Thoracic aorta endothelial cell (primary cell): ENCODE results near the gene RRM1. TPM values are rescaled to one million over a fixed set of nuclear protein-coding genes. Genes with fewer than 3 reads are reported as not detected.

Source experiments
- total RNA-seq: library from RNA; depleted of rRNA; stranded (reverse); fragments of >200 nt; gene quantifications from 2 replicates; pipeline ENCODE4 v1.2.3, GENCODE V29; 2012

The RRM1 gene
- total RNA-seq = 183 and 200 TPM in 2 replicates

DNA sequence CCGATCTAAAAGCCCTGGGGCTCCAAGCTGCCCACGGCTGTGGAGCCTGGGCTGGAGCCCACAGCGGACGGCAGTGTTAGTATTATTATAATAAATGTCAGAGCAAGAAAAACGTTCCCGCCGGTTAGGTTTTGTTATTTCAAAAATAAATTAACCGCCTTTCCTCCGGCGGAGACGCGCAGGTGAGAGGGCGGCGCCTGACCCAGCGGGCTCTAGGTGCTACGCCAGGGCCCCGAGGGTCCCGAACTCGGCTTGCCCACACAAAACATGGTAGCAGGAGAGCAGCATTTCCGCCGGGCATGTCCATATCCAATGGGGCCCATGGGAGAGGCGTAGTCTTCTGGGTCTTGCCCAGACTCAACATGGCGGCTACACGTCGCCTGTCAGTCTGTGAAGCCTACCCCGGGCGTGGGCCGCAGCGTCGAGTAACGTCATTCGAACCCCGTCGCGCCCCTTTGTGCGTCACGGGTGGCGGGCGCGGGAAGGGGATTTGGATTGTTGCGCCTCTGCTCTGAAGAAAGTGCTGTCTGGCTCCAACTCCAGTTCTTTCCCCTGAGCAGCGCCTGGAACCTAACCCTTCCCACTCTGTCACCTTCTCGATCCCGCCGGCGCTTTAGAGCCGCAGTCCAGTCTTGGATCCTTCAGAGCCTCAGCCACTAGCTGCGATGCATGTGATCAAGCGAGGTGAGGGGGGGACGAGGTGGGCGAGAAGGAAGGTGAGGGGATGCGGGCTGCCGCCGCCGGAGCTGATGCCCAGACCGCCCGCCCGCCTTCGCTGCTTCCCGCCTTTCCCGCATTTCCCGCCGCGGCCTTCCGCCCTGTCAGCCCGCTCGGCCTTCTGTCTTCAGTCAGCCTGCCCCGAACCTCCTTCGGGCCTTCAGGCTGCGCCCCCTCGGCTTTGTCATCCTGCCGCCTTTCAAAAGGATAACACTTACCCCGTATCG lies at the start of gene RRM1:
Gene RRM1 (plus strand): TSS at position 452 of the 944 bp plus-strand sequence. CDS start 214 bp downstream, at position 666.

Other genes starting within 250 kb of the RRM1 start
- gene STIM1, start 239.1 kb upstream of the RRM1 start, total RNA-seq = 27.4 and 28.5 TPM in 2 replicates